Fibroblast of skin of abdomen (primary cell): Measurements from ENCODE around the gene GABARAP. TPM values are rescaled to one million over a fixed set of nuclear protein-coding genes. Genes with fewer than 3 reads are reported as not detected.

Source experiments
- DNase-seq: peaks from one replicate; pipeline ENCODE4 v3.0.0-alpha.2; 2013
- polyA plus RNA-seq, 2 experiments: library from polyadenylated mRNA; unstranded; fragments of 120-200 nt; gene quantifications; one replicate each; pipeline ENCODE4 v1.2.1, GENCODE V29; 2013; ENCODE audit not compliant: insufficient read length in 2 of 2

Gene GABARAP
- 355 TPM for polyA plus RNA-seq (2013, experiment 1 of 2; ENCODE audit: insufficient read length)
- 326 TPM for polyA plus RNA-seq (2013, experiment 2 of 2; ENCODE audit: insufficient read length)

GRCh38 chr17:7241783-7242716, at the start of gene GABARAP:
TSS of gene GABARAP (minus strand) at chr17:7242449. CDS start at chr17:7242330, 119 bp downstream.
- peak; percentile 92 for DNase-seq

- DNase-seq: no peak
Measured at GRCh38 chr17:7290685-7291084, 48.4 kb upstream of the GABARAP start.

GRCh38 chr17:7290166-7290565, 47.9 kb upstream of the GABARAP start:
- no peak for DNase-seq

- no peak for DNase-seq
Measured at GRCh38 chr17:7289256-7290032, 47.2 kb upstream of the GABARAP start.

GRCh38 chr17:7285679-7286078, 43.4 kb upstream of the GABARAP start:
- no peak for DNase-seq

- no peak for DNase-seq
Measured at GRCh38 chr17:7284911-7285310, 42.7 kb upstream of the GABARAP start.

GRCh38 chr17:7283471-7284216, 41.4 kb upstream of the GABARAP start:
- DNase-seq: no peak

GRCh38 chr17:7282752-7283321, 40.6 kb upstream of the GABARAP start:
- no peak for DNase-seq

GRCh38 chr17:7281953-7282751, 39.9 kb upstream of the GABARAP start:
- no peak for DNase-seq

GRCh38 chr17:7281074-7281952, 39.1 kb upstream of the GABARAP start, which contains the start of gene SLC2A4:
TSS of gene SLC2A4 (plus strand) at chr17:7281718. CDS start at chr17:7281935, 217 bp downstream.
- peak; percentile 91 for DNase-seq

- DNase-seq: peak; percentile 68
Measured at GRCh38 chr17:7280519-7281073, 38.3 kb upstream of the GABARAP start.

- no peak for DNase-seq
Measured at GRCh38 chr17:7279448-7279847, 37.2 kb upstream of the GABARAP start.

- DNase-seq: no peak
Measured at GRCh38 chr17:7266784-7267183, 24.5 kb upstream of the GABARAP start.

GRCh38 chr17:7263801-7264078, 21.5 kb upstream of the GABARAP start:
- no peak for DNase-seq

- no peak for DNase-seq
Measured at GRCh38 chr17:7262935-7263800, 20.9 kb upstream of the GABARAP start.

- DNase-seq: no peak
Measured at GRCh38 chr17:7262192-7262934, 20.1 kb upstream of the GABARAP start, which contains the start of gene CLDN7. TSS of gene CLDN7 (minus strand) at chr17:7262478. CDS start at chr17:7262043, 435 bp downstream.

- DNase-seq: no peak
Measured at GRCh38 chr17:7261379-7262191, 19.3 kb upstream of the GABARAP start.
